ENCODE results near the gene BNC2.

DNA sequence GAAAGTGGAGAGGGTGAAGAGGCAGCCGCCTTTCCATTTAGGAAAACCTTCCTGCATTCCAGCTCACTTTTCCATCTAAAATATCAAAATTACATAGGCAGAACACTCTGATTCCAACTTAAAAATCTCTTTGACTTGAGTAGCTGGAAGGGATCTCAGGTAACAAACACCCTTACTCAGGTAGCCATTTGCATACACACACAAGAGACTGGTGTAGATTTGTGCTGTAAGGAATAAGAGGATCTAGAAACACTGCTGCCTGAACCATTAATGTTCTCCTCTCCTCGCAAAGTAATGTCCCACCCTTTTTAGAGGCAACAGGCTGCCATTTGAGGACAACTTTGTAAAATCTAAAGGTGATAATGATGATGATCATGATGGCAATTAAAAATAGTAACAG is 53.5 kb downstream of the BNC2 start:
- TF ChIP-seq, protein P1, sequence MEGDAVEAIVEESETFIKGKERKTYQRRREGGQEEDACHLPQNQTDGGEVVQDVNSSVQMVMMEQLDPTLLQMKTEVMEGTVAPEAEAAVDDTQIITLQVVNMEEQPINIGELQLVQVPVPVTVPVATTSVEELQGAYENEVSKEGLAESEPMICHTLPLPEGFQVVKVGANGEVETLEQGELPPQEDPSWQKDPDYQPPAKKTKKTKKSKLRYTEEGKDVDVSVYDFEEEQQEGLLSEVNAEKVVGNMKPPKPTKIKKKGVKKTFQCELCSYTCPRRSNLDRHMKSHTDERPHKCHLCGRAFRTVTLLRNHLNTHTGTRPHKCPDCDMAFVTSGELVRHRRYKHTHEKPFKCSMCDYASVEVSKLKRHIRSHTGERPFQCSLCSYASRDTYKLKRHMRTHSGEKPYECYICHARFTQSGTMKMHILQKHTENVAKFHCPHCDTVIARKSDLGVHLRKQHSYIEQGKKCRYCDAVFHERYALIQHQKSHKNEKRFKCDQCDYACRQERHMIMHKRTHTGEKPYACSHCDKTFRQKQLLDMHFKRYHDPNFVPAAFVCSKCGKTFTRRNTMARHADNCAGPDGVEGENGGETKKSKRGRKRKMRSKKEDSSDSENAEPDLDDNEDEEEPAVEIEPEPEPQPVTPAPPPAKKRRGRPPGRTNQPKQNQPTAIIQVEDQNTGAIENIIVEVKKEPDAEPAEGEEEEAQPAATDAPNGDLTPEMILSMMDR (IDR thresholded peaks at IDR 0.05; ENCODE audit: low read length) = no peak
- TF ChIP-seq EZH2 (IDR thresholded peaks at IDR 0.05; ENCODE audit: borderline replicate concordance, low read length) = no peak
